ENCODE results near the gene PRM2. TPM values are rescaled to one million over a fixed set of nuclear protein-coding genes. Genes with fewer than 3 reads are reported as not detected.

PRM2 gene
- total RNA-seq, 3 donors from 2014 or later (not counting 1 experiment from before 2014, with no cell fraction given), result not detected

DNA sequence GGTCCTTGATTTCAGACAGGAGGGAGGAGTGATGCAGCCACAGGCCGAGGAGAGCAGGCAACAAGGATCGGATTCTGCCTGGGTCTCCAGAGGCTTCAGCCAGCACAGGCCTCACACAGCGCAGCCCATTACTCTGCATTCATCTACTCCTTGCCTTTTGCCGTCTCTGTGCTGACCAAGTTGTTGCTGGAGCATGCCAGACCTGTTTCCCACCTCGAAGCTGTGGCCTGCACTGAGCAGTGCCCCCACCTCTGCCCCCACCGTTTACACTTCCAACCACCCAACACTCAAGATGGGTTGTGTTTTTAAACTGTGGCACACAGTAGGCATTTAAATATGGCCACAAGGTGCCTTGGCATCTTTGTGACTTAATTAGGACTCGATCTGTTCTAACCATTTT lies 1.3 kb downstream of the PRM2 start:
- ATAC-seq (no peak), DNase-seq (no peak)
- H3K9me3 ChIP-seq (ENCODE audit: control insufficient read depth, insufficient read depth, low read length), result no peaks in the 10 kb centered on the region
- no peaks in the 10 kb centered on the region for H3K27me3 ChIP-seq (ENCODE audit: control insufficient read depth, insufficient read depth, low read length)
- Mint-ChIP-seq H3K4me3 (no peak overlapping the region), H3K27ac (no peak overlapping the region), H3K9me3 (no peaks in the 10 kb centered on the region), H3K27me3 (ENCODE audit: low read depth in 2 of 2) (peaks cover 6 to 13% of the 10 kb centered on the region in 2 donors), H3K4me1 (no peaks in the 10 kb centered on the region), H3K36me3 (no peaks in the 10 kb centered on the region)
- H3K4me1 ChIP-seq (ENCODE audit: control insufficient read depth, insufficient read depth, low read length), result no peaks in the 10 kb centered on the region
- no peak overlapping the region for H3K27ac ChIP-seq (ENCODE audit: low read length)
- H3K36me3 ChIP-seq (ENCODE audit: control insufficient read depth, insufficient read depth, low read length), result no peaks in the 10 kb centered on the region
- TF ChIP-seq, protein P1, sequence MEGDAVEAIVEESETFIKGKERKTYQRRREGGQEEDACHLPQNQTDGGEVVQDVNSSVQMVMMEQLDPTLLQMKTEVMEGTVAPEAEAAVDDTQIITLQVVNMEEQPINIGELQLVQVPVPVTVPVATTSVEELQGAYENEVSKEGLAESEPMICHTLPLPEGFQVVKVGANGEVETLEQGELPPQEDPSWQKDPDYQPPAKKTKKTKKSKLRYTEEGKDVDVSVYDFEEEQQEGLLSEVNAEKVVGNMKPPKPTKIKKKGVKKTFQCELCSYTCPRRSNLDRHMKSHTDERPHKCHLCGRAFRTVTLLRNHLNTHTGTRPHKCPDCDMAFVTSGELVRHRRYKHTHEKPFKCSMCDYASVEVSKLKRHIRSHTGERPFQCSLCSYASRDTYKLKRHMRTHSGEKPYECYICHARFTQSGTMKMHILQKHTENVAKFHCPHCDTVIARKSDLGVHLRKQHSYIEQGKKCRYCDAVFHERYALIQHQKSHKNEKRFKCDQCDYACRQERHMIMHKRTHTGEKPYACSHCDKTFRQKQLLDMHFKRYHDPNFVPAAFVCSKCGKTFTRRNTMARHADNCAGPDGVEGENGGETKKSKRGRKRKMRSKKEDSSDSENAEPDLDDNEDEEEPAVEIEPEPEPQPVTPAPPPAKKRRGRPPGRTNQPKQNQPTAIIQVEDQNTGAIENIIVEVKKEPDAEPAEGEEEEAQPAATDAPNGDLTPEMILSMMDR (IDR thresholded peaks at IDR 0.05), result no peak
- no peak overlapping the region for H3K4me3 ChIP-seq (ENCODE audit: low read length)
- WGBS (ENCODE audit: insufficient coverage), result 92% methylated on average over 7 of the region's 7 CpGs
- intact Hi-C loops (cut with micrococcal nuclease), result no loop called here

DNA sequence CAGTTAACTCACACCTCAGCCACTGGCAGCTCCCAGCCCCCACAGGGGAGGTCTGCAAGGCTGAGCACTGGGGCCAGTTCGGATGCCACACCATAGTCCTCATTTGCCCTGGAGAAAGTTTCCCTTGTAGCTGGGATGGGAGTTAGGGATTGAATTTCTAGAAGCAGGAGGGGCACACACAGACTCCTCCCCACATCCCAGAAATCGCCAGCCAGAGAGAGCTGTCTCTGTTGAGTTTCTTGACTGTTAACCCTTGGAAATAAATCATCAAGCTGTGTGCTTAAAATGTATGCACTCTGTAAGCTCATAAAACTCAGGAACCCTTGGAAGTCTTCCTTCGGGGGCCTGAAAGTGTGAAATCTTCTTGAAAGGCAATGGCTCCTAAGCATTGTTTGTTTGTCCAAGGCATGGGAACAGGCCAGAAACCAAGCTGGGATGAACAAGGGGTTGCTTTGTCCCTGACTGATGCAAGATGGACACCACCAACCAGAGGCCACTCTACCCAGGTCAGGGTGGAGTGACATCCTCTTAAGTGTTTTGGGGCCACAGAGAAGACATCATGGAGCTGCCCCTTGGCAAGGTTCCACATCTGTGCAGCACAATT lies 2.5 kb downstream of the PRM2 start:
- Histone ChIP-seq H3K36me3 (ENCODE audit: control insufficient read depth, insufficient read depth, low read length) (no peaks in the 10 kb centered on the region), H3K4me3 (ENCODE audit: low read length) (no peak overlapping the region), H3K9me3 (ENCODE audit: control insufficient read depth, insufficient read depth, low read length) (no peaks in the 10 kb centered on the region), H3K27me3 (ENCODE audit: control insufficient read depth, insufficient read depth, low read length) (no peaks in the 10 kb centered on the region), H3K27ac (ENCODE audit: low read length) (no peak overlapping the region), H3K4me1 (ENCODE audit: control insufficient read depth, insufficient read depth, low read length) (no peaks in the 10 kb centered on the region)
- H3K27me3 Mint-ChIP-seq (ENCODE audit: low read depth in 2 of 2), result peaks cover 0 to 13% of the 10 kb centered on the region in 2 donors
- 94% methylated on average over 2 of the region's 3 CpGs for WGBS (ENCODE audit: insufficient coverage)
- DNase-seq (no peak), ATAC-seq (no peak)
- no peaks in the 10 kb centered on the region for H3K4me1 Mint-ChIP-seq
- no peaks in the 10 kb centered on the region for H3K36me3 Mint-ChIP-seq
- TF ChIP-seq, protein P1 (IDR thresholded peaks at IDR 0.05), result no peak
- no peaks in the 10 kb centered on the region for H3K9me3 Mint-ChIP-seq
- intact Hi-C loops (cut with micrococcal nuclease), result no loop called here
- no peak overlapping the region for H3K27ac Mint-ChIP-seq
- H3K4me3 Mint-ChIP-seq, result no peak overlapping the region

DNA sequence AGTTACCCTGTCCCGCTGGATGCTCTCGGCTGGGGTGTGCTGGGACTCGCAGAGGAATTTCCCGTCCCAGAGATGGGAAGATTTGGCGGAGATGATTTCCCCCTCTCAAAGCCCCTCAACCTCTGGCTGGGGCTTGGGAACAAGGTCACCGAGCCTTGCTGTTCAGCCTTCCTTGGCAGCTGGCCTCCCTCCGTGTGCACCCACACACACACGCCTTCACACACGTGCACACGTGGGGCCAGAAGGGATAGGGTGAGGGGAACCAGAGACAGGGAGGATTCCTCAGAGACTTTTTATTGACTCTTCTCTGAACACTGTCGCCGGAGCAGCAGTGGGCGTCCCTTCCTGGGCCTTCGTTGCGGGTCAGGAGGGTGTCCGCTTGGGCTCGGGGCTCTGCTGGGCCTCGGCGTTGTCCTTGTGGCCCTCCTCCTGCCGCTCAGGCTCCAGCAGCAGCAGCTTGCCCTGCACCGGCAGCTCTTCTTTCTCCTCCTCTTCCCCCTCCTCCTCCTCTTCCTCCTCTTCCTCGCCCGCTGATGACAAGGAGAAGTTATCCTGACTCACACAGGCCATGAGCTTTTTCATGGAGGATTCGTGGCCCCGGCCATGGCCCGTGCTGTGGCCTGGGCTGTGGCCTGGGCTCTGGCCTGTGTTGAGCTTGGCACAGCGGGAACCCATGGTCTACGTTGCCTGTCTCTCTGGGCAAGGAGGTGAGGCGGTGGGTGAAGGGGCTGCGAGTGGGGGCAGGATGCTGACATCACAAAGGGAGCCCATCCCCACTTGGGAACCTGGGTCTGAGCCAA lies 3.2 kb downstream of the PRM2 start, which contains the start of gene PRM3:
TSS of gene PRM3 (minus strand) at position 709 of the 800 bp plus-strand sequence. CDS start at position 675, 34 bp downstream.
- Histone ChIP-seq H3K36me3 (ENCODE audit: control insufficient read depth, insufficient read depth, low read length) (no peaks in the 10 kb centered on the region), H3K4me1 (ENCODE audit: control insufficient read depth, insufficient read depth, low read length) (no peaks in the 10 kb centered on the region), H3K27me3 (ENCODE audit: control insufficient read depth, insufficient read depth, low read length) (no peaks in the 10 kb centered on the region), H3K9me3 (ENCODE audit: control insufficient read depth, insufficient read depth, low read length) (no peaks in the 10 kb centered on the region), H3K4me3 (ENCODE audit: low read length) (no peak within 1 kb of the TSS), H3K27ac (ENCODE audit: low read length) (no peak within 1 kb of the TSS)
- Mint-ChIP-seq H3K27me3 (ENCODE audit: low read depth in 2 of 2) (peaks cover 0 to 18% of the 10 kb centered on the region in 2 donors), H3K27ac (no peak within 1 kb of the TSS), H3K4me3 (no peak within 1 kb of the TSS), H3K36me3 (no peaks in the 10 kb centered on the region), H3K9me3 (no peaks in the 10 kb centered on the region), H3K4me1 (no peaks in the 10 kb centered on the region)
- no peak for DNase-seq
- TF ChIP-seq, protein P1 (IDR thresholded peaks at IDR 0.05), result no peak
- intact Hi-C loops (cut with micrococcal nuclease), result no loop called here
- 91% methylated on average over 30 of the region's 30 CpGs for WGBS (ENCODE audit: insufficient coverage)
- no peak for ATAC-seq

Measured in natural killer cell (primary cell).